ENCODE measurements around the gene VPS37C.

- TF ChIP-seq CTCF (IDR thresholded peaks at IDR 0.05; ENCODE audit: insufficient read depth, low read length) (no peak), POLR2AphosphoS5 (IDR thresholded peaks at IDR 0.05; ENCODE audit: low read depth) (no peak), GABPA (IDR thresholded peaks at IDR 0.05; ENCODE audit: low read depth) (no peak), REST (IDR thresholded peaks at IDR 0.05; ENCODE audit: insufficient replicate concordance, low read depth) (no peak)
Measured at GRCh38 chr11:61083601-61084147, 77.6 kb downstream of the VPS37C start.

Data from HL-60 (cell line).